Osteoblast (primary cell): ENCODE measurements around the gene SLC25A26. TPM values are rescaled to one million over a fixed set of nuclear protein-coding genes. Genes with fewer than 3 reads are reported as not detected.

Experiments used
- DNase-seq: peaks from one replicate; pipeline ENCODE4 v3.0.0; 2011; ENCODE audit warnings: low spot score, mixed read lengths; ENCODE audit not compliant: insufficient read length; ENCODE audit errors: missing footprints
- H2AFZ ChIP-seq: 2 replicates; pipeline ENCODE4 v1.6.0; 2011; ENCODE audit warnings: mild to moderate bottlenecking, low read length
- H3K27ac ChIP-seq: 2 replicates; pipeline ENCODE4 v1.5.1; 2011; ENCODE audit warnings: mild to moderate bottlenecking, low read depth, low read length, moderate library complexity
- H3K27me3 ChIP-seq: 2 replicates; pipeline ENCODE4 v1.6.0; 2012; ENCODE audit warnings: mild to moderate bottlenecking, control low read depth, inconsistent platforms, low read length, moderate library complexity; ENCODE audit not compliant: insufficient read depth
- H3K36me3 ChIP-seq: 2 replicates; pipeline ENCODE4 v1.5.1; 2011; ENCODE audit warnings: mild to moderate bottlenecking, low read length, control low read depth, moderate library complexity; ENCODE audit not compliant: insufficient read depth
- H3K4me1 ChIP-seq: 2 replicates; pipeline ENCODE4 v1.5.1; 2011; ENCODE audit warnings: mild to moderate bottlenecking, low read length, control low read depth, moderate library complexity; ENCODE audit not compliant: insufficient read depth
- H3K4me2 ChIP-seq: 2 replicates; pipeline ENCODE4 v1.6.0; 2011; ENCODE audit warnings: mild to moderate bottlenecking, low read length; ENCODE audit not compliant: insufficient read depth
- H3K4me3 ChIP-seq: fragments of 200-600 bp; sonication (generic); 3 replicates; pipeline ENCODE4 v1.5.1; 2012; ENCODE audit warnings: mild to moderate bottlenecking, low read length, inconsistent platforms; ENCODE audit not compliant: insufficient read depth
- H3K79me2 ChIP-seq: 2 replicates; pipeline ENCODE4 v1.6.0; 2012; ENCODE audit warnings: mild to moderate bottlenecking, low read length, control low read depth, inconsistent platforms; ENCODE audit not compliant: insufficient read depth
- H3K9me3 ChIP-seq: 2 replicates; pipeline ENCODE4 v1.5.1; 2011; ENCODE audit warnings: low read depth, low read length, control low read depth
- H4K20me1 ChIP-seq: 2 replicates; pipeline ENCODE4 v1.6.0; 2012; ENCODE audit warnings: mild to moderate bottlenecking, low read length, control low read depth; ENCODE audit not compliant: insufficient read depth
- total RNA-seq: library from RNA; depleted of rRNA; stranded (reverse); fragments of >200 nt; gene quantifications from 2 replicates; pipeline ENCODE4 v1.2.3, GENCODE V29; 2012
- TF ChIP-seq, protein P1 (sequence below): IDR thresholded peaks from 2 replicates; pipeline ENCODE4 v1.5.1; 2011; ENCODE audit warnings: mild to moderate bottlenecking, low read depth, low read length, moderate library complexity; ENCODE audit errors: extremely low read depth

Gene SLC25A26
- total RNA-seq, 1 donor, result 26.1 TPM

DNA sequence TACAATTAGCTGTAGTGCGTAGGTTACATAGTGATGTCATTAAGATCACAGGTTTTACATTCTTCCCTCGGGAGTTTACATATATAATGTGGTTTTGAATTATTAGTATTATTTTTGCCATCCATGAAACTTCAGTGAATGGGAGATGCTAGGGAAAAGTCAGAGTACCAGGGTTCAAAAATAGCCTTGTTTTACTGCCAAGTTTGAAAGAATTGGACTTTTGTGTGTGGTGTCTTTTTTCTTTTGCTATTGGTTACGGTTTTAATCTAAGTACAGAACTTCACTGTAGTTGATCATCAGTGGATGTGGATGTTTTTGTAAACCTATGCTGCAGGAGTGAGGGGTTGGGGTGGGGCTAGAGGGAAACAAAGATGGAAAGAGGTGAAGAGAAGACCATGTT is 20.7 kb downstream of the SLC25A26 start:
- no peaks in the 10 kb centered on the region for H3K4me1 ChIP-seq
- no peak for DNase-seq
- H3K4me3 ChIP-seq, result no peak overlapping the region
- no peaks in the 10 kb centered on the region for H3K27me3 ChIP-seq
- no peaks in the 10 kb centered on the region for H3K79me2 ChIP-seq
- H2AFZ ChIP-seq, result no peak overlapping the region
- H3K4me2 ChIP-seq, result no peak overlapping the region
- H3K9me3 ChIP-seq, result no peaks in the 10 kb centered on the region
- peaks cover 4% of the 10 kb centered on the region for H4K20me1 ChIP-seq
- no peak overlapping the region for H3K27ac ChIP-seq
- no peaks in the 10 kb centered on the region for H3K36me3 ChIP-seq
- TF ChIP-seq, protein P1, sequence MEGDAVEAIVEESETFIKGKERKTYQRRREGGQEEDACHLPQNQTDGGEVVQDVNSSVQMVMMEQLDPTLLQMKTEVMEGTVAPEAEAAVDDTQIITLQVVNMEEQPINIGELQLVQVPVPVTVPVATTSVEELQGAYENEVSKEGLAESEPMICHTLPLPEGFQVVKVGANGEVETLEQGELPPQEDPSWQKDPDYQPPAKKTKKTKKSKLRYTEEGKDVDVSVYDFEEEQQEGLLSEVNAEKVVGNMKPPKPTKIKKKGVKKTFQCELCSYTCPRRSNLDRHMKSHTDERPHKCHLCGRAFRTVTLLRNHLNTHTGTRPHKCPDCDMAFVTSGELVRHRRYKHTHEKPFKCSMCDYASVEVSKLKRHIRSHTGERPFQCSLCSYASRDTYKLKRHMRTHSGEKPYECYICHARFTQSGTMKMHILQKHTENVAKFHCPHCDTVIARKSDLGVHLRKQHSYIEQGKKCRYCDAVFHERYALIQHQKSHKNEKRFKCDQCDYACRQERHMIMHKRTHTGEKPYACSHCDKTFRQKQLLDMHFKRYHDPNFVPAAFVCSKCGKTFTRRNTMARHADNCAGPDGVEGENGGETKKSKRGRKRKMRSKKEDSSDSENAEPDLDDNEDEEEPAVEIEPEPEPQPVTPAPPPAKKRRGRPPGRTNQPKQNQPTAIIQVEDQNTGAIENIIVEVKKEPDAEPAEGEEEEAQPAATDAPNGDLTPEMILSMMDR, result no peak

DNA sequence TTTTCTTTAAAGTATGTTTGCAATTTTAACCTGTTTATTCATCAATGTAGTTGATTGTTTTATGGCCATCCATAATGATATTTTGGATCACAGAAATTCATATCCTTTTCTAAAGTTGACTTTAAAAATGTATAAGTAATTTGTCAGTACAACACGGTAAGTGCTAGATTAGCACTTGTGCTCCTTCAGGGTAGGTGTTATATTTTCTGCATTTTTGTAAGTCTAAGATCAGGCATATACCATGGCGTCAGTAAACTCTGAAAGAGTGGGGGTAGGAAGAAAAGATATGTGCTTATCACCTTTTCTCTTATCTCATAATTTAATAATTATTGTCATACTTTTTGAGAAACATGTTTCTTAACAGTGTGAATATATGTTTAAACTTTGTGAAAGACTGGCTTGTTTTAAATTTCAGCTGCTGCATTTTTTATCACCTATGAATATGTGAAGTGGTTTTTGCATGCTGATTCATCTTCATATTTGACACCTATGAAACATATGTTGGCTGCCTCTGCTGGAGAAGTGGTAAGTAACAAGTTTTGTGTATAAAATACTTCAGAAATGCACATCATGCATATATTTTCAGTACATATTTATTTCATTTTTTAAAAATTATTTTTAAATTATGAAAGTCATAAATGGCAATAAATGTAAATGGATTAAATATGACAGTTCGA is 22.1 kb downstream of the SLC25A26 start:
- Histone ChIP-seq H3K4me3 (no peak overlapping the region), H2AFZ (no peak overlapping the region), H3K27me3 (no peaks in the 10 kb centered on the region), H3K36me3 (no peaks in the 10 kb centered on the region), H3K79me2 (no peaks in the 10 kb centered on the region), H3K4me2 (no peak overlapping the region), H3K27ac (no peak overlapping the region), H4K20me1 (peaks cover 2% of the 10 kb centered on the region), H3K4me1 (no peaks in the 10 kb centered on the region), H3K9me3 (no peaks in the 10 kb centered on the region)
- DNase-seq, result peak; percentile 32
- TF ChIP-seq, protein P1, result no peak

DNA sequence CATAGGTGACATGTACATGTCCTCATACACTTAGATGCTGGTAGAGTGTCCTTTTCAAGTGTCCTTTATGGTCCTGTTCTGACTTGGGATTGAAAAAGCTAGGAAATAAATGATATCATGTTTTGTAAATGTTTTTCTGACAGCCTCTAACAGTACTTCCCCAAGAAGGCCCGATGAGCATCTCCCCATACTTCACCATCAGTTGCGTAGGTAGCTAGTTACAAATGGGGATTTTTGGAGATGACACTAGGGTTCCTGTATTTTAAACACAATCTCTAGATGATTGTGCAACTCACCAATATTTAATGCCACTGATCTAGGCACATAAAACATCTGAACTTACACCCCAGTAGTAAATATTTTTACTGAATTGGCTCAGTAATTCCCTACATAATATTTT is 27.8 kb downstream of the SLC25A26 start:
- Histone ChIP-seq H3K27ac (no peak overlapping the region), H3K9me3 (no peaks in the 10 kb centered on the region), H4K20me1 (no peaks in the 10 kb centered on the region), H3K4me3 (no peak overlapping the region), H3K27me3 (no peaks in the 10 kb centered on the region), H2AFZ (no peak overlapping the region), H3K36me3 (no peaks in the 10 kb centered on the region), H3K4me1 (no peaks in the 10 kb centered on the region), H3K4me2 (no peak overlapping the region), H3K79me2 (no peaks in the 10 kb centered on the region)
- no peak for DNase-seq
- TF ChIP-seq, protein P1, result no peak

DNA sequence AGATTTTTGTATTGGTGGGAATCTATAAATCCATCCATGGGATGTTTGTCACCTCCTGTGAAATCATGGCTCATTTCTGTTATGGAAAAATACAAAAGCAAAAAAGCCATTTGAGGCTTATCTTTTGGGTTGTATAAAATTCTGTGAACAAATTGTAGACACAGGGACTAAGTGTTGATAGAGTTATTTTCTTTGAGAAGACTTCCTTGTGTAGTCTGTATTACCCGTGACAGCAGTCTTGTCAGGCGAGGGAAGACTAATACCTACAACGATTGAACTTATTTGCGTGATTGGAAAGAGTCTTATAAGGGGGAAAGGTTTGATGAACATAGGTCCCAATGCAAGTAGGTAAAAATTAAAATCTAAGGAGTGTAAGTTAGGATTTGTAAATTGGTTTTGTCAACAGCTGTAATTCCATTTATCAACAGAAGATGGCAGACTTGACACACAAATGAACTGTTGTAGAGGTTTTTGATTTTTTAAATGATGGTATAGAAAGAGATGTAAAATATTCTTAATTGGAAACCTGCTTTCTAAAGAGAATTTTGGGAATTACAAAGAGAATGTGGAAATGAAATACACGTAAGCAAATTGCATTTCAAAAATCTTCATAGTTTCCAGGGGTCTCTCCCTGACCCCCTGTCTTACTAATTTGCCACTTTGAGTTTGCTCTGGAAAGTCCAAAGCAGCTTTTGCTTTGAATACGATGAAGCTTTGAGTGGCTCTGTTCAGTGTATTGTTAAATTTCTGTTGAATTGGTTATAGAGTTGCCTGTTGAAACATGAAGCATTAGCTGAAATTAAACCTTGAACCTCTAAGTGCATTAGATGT is 33.2 kb downstream of the SLC25A26 start:
- Histone ChIP-seq H3K4me3 (no peak overlapping the region), H3K4me2 (no peak overlapping the region), H3K79me2 (no peaks in the 10 kb centered on the region), H3K36me3 (no peaks in the 10 kb centered on the region), H3K9me3 (no peaks in the 10 kb centered on the region), H3K27me3 (no peaks in the 10 kb centered on the region), H3K27ac (no peak overlapping the region), H4K20me1 (no peaks in the 10 kb centered on the region), H3K4me1 (peaks cover 5% of the 10 kb centered on the region), H2AFZ (no peak overlapping the region)
- DNase-seq, result peak; percentile 64
- TF ChIP-seq, protein P1, result peak; percentile 58
